AG20443 (cell line): ENCODE data around the gene BCL2L2.
"Not testable (repeated sequence)": the region's sequence is repeated elsewhere in the genome, so short reads cannot be mapped to it uniquely, and the experiment has no call there.

Source experiments
- DNase-seq: peaks from one replicate; pipeline ENCODE4 v3.0.0; 2012; ENCODE audit warnings: low spot score, mixed read lengths

Gene BCL2L2

DNA sequence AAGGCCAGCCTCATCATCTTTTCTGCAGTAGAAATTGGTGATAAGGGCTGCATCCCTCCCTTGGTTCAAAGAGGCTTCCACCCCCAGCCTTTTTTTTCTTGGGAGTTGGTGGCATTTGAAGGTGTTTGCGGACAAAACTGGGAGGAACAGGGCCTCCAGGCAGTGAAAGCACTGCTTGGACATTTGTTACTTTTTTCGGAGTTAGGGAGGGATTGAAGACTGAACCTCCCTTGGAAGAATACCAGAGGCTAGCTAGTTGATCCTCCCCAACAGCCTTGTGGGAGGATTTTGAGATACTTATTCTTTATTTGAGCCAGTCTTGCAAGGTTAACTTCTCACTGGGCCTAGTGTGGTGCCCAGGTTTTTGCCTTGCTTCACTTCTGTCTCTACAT, 17.8 kb downstream of the BCL2L2 start:
- DNase-seq, result no peak

DNA sequence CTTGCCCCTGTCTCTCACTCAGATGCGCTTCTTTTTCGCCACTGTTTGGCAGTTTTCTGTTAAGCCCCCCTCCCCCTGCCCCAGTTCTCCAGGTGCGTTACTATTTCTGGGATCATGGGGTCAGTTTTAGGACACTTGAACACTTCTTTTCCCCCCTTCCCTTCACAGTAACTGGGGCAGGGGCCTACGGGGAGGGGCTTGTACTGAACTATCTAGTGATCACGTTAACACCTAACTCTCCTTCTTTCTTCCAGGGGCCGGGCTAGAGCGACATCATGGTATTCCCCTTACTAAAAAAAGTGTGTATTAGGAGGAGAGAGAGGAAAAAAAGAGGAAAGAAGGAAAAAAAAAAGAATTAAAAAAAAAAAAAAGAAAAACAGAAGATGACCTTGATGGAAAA, 18.4 kb downstream of the BCL2L2 start:
- no peak for DNase-seq

DNA sequence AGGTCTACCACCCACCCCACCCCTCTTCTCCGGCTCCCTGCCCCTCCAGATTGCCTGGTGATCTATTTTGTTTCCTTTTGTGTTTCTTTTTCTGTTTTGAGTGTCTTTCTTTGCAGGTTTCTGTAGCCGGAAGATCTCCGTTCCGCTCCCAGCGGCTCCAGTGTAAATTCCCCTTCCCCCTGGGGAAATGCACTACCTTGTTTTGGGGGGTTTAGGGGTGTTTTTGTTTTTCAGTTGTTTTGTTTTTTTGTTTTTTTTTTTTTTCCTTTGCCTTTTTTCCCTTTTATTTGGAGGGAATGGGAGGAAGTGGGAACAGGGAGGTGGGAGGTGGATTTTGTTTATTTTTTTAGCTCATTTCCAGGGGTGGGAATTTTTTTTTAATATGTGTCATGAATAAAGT, 19.1 kb downstream of the BCL2L2 start:
- not testable (repeated sequence) for DNase-seq

DNA sequence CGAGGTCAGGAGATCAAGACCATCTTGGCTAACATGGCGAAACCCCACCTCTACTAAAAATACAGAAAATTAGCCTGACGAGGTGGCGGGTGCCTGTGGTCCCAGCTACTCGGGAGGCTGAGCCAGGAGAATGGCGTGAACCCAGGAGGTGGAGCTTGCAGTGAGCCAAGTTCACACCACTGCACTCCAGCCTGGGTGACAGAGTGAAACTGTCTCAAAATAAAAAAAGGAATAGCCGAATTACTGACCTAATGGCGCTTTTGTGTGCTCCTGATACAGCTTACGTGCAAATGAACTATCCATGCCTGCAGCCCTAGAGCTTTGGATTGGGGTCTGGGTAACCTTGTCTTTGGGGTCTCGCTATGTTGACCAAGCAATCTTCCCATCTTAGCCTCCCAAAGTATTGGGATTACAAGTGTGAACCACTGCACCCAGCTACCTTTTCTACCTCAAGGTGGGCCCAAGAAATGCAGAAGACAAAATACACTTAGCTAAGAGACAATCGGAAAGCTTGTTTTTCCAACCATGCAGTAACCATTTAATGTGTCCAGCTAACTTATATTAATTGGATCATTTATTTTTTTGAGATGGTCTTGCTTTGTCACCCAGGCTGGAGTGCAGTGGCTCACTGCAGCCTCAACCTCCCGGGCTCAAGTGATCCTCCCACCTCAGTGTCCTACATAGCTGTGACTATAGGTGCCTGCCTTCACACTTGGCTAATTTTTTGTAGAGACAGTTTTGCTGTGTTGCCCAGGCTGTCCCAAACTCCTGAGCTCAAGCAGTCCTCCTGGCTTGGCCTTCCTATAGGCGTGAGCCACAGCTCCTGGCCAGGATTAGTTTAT, 20.1 kb downstream of the BCL2L2 start:
- no peak for DNase-seq

DNA sequence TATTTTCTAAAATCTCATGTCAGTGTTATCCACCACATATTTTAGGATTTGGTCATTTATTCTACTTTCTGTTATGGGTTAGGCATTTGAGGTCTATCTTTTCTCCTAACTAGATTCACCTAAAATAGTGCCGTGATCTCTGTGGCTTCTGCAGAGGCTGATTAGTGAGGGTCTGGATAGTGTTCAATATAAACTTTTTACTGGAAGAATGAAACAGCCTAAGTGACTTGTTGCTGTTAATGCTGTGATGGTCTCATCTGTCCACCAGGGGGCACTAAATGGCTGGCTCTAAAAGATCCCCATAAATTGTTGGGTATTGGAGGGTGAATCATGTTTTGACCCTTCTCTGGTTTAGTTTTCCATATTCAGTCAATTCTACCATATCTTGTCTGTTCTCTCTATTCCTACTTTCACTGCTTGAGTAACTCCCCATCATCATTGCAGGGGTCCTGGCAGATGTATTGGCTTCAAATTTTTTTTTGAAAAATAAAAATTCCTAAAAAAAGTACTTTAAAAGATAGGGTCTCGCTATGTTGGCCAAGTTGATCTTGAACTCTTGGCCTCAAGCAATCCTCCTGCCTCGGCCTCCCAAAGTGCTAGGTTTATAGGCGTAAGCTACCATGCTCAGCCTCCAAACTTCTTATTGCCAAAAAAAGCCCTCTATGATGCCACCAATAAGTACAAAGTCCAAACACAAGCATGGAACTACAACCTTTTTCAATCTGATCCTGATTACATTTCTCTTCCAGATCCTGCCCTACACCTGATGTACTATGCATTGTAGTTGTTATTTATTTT, 21.5 kb downstream of the BCL2L2 start:
- DNase-seq, result peak; percentile 83

DNA sequence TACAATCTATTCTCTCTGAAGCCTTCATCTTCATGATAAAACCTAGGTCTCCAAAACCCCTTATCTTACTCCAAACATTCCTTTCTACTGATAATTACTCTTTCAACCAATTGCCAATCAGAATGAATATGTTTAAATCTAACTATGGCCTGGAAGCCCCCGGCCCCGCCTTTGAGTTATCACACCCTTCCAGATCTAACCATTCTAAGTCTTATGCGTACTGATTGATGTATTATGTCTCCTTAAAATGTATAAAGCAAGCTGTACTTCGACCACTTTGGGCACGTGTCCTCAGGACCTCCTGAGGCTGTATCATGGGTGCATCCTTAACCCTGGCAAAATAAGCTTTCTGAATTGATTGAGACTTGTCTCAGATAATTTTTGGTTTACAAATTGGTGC, 29.0 kb downstream of the BCL2L2 start:
- no peak for DNase-seq

DNA sequence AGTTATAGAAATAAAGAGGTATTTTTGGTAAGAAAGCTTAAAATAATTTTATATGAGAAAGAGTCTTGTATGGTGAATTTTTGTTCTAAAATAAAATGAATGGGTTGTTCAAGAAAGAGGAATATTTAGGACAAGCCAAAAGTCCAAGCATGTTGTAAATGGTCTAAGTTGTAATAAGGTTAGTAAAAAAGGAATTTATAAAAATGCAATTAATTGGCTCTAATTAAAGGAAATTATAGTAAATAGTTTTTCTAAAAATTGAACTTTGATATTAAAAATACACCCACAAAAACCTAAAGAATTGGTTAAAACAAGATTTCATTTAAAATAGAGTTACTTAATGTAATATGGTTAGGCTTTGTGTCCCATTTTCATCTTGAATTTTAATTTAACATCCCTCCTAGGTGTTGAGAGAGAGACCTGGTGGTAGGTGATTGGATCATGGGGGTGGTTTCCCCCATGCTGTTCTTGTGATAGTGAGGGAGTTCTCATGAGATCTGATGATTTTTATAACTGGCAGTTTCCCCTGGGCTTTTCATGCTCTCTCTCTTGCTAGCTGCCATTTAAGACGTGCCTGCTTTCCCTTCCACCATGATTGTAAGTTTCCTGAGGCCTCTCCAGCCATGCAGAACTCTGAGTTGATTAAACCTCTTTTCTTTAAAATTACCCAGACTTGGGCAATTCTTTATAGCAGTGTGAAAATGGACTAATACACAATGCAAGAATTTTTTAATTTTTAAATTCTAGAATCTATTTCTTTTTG, 33.1 kb downstream of the BCL2L2 start:
- DNase-seq, result no peak

DNA sequence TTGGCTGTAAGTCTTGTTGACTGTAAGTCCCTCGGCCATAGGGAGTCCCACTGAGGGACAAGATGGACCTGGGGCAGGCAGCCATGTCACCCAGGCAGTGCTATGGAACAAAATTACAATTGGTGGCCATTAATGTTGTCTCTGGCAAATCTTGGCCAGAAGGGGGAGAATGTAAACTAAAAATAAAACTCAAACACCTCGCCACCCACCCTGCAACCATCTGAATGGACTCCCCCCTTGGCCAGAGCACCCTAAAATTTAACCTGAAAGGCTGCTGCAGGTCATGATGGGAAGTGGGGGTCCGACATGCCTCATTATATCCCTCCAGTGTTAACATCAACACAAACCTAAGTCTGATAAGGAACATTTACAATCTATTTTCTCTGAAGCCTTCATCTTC, 37.8 kb downstream of the BCL2L2 start:
- no peak for DNase-seq

DNA sequence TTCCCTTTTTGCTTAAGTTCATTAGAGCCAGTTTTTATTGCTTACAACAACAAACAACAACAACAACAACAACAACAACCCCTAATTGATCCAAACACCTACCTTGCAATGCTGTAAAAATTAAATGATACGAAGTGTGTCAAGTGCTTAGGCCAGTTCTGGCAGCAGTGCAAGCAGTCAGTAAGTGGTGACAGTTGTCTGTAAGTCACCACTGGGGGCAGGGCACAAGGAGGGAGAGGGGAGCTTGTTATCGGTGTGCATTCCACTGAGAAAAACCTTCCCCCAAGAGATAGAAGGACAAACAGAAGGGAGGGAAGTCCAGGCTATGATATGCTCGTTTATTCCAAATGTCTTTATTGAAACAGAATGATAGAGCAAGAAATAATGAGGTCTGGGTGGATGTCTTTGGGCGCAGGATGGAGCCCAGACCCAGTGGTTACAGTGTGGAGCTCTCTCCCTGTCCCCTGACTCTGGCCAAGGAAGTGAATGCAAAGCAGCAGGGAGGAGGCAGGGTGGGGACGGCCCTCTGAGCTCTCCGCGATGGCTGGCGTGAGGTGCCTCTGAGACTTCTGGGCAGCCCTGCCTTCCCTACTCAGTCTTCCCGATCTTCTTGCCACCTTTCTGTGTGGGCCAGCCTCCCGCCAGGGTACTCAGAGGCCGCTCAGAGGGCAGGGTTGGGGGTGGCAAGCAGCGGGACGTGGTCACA, 39.5 kb downstream of the BCL2L2 start:
- DNase-seq, result no peak

DNA sequence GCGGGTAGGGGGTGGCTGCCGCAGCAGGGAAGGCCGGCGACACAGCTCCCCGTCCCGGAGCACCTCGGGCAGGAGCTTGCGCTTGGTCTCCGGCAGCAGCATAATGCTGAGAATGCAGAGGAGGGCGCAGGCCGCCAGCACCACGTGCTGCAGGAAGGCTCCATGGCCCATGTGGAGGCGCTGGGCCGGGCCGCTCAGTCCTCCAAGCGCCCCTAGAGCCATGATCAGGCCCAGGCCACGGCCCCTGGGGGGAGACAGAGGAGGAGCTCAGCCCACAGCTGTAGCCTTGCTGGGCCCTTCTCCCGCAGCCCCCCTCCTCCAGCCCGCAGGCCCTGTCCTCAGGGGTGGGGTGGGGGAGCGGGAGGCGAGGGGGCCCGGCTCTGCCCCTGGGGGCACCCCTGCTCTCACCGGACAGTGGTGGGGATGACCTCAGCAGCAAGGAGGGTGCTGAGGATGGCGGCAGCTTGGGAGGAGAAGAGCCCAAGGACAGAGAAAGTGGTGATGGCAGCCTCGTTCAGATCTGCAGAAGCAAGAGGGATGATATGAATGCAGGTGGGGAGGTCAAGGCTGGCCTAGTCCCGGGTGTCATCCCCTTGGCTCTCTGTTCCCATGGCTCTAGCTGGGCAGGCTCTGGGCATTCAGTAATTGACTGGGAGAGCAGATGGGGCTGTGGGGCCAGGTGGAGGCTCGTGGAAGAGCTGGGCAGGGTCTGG, 40.2 kb downstream of the BCL2L2 start:
- DNase-seq, result no peak

DNA sequence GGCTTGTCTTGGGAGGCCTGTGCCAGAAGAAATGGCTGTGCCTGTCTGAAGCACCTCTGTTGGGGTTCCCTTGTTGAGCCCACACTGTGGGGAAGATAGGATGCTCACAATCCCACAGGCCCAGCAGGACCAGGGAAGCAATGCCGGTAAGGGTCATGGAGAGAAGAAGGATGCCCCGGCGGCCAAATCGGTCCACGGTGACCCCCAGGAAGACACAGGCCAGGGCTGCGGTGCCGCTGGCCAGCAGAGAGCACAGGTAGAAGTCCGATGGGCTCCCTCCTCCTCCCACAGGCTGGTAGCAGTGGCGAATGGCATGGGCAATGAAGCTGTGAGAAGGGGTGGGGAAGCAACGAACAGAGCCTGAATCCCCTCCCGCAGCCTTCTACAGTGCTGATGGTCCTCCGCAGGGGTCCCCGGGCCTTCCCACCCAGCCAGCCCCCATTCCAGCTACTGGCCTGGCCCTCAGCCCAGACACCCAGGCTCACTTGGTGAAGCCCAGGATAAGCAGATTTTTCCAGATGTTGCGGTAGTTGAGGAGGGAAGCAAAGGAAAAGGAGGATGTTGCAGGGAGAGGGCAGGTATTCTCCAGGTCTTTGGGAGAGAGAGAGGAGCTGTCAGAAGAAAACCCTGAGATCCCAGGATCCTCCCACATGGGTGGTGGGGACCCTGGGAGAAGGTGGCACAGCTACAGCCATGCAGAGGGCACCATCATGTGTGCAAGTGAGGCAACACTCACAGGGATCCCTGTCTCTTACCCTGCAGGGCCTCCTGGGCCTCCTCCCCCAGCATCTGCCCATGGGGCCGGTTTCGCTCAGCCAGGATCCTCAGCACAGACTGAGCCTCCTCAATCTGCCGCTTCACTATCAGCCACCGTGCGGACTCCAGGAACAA, 41.0 kb downstream of the BCL2L2 start:
- no peak for DNase-seq

DNA sequence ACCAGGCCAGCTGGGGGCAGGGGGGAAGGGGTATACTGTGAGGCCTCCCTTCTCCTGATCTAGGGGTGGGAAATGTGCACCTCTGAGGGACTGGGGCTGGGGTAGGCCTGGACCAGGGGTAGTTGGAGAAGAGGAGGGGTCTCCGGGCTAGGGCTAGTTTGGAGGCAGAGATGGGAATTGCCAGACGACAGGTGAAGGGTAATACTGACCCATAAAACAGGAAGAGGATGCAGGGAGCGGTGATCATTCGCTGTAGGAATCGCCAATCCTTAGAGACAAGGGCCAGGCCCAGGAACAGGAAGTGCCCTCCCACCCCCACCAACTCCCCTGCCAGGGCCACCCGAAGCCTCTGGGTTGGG, 41.6 kb downstream of the BCL2L2 start:
- no peak for DNase-seq

DNA sequence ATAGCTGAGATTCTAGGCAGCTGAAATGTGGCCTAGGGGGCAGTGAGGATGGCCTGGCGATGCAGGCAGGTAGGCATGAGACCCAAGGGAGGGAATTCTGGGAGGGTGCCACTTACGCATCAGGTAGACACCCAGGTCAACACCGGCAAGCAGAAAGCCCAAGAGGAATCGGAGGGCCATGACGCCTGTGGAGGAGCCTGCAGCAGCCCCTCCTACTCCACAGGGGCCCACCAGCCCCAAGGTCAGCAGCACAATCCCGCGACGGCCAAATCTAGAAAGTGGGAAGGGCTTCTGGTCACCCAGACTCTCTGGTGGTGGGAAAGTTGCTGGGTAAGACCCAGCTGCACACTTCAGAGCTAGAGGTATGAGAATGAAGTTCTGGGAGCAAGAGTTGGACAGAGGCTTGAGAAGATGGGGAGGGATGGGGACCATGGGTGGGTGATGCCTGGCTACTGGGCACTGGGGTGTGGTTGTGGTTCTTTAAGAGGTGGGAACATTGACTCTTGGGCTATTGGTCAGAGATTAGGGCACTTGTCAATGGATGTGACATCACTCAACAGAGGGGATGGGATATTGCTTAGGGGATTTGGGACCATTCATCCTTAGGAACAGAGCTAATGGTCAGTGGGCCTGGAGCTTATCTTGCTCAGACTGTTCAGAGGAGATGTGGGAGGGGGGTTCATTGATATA, 42.7 kb downstream of the BCL2L2 start:
- no peak for DNase-seq

DNA sequence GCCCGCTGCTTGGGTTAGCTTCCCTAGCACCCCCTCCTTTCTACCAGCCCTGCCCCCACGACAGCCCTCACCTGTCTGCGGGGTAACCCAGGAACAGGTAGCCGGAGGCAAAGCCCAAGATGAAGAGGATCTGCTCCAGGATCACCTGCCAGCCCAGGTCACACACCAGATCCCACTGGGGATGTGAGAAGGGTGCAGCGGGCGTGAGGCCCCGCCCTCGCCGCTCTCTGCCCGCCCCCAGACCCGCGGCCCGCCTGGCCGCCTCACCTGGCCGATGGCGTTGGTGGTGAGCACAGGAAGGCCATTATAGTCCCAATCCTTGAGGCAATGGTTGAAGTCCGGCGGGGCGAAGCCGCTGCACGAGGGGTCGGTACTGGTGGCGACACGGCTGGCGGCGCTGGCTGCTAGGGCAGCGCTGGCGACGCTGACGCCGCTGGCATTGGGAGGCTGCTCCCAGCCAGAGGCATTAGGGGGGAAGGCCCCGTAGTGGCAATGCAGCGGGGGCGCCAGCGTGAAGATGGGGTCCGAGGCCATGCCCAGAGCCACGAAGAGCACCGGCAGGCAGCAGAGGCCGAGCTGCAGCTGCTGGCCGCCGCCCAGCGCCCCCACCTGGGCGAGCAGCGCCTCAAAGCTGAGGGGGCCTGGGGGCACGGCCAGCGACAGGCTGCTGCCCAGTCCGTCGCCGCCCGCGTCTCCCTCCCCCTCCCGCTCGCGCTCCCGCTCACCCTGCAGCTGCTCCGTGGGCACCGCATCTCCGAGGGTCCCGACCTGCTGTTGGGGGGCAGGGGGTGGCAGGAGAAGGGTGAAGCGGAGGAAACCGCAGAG, 45.3 kb downstream of the BCL2L2 start:
- peak; percentile 50 for DNase-seq

DNA sequence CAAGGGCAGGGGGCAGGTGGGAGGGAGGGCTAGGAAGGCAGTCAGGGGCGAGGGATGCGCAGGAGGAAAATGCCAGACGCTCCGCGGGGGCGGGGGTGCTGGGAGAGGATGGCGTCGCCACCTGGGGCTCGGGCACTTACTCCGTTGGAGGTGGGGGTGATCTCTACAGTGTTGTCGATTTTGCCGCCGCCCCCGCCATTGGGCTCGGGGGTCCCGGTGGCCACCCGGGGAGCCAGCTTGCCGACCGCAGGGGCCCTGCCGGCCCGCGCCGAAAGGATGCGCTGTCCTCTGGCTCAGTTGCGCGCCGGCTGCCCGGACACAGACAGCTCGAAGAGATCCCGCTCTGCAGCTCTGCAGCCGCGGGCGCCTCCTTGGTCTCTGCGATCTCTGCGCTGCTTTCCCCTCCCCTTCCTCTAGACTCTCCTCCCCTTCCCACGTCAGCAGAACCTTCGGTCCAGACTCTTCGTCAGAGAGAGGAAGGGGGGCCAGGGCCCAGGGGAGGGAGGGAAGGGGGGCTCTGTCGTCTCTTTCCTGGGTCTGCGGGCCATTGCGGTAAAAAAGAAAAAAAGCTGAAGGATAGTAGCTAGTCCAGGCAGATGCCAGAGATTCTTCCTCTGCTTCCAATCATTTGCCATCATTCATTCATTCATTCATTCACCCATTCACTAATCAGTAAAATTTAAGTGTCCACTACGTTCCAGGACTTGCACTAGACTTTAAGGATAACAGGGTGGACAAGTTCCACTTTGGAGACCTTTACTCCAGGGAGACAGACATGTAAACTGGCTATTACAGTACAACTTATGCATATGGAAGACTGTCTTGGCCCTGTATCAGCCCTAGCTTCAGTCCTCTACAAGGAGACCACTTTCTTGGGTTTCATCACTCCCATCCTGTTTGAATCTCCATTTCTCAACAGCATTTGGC, 46.1 kb downstream of the BCL2L2 start, which contains the start of gene SLC22A17:
TSS of gene SLC22A17 (minus strand) at position 382 of the 927 bp plus-strand sequence.
- DNase-seq, result peak; percentile 95

DNA sequence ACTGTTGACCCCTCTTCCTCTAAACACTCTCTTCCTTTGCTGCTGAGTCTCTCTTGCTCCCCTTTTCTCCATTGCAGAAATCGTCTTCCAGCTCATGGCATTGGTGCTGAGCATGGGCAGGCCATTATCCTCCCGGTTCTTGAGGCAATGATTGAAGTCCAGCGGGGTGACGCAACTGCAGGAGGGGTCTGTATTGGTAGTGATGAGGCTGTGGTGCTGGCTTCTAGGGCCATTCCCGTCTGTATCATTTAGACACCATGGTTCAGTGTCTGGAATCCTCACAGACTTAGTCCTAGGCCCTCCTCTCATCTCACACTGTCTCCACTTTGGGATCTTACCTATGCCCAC, 46.8 kb downstream of the BCL2L2 start:
- DNase-seq, result no peak

DNA sequence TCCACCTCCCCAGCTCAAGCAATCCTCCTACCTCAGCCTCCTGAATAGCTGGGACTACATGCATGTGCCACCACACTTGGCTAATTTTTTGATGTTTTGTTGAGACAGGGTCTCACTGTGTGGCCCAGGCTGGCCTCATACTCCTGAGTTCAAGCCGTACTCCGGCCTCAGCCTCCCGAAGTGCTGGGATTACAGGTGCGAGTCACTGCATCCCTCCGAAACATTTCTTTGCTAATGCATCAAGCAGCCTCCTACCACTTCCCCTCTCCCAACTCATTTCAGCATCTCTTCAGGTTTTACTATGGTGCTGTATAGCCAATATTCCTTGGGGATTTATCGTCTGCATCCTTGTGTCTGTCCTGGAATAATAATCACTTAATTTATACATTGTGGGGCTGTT, 48.4 kb downstream of the BCL2L2 start:
- DNase-seq, result no peak
